Motor neuron (in vitro differentiated cells): ENCODE data around the gene METTL14. TPM values are rescaled to one million over a fixed set of nuclear protein-coding genes. Genes with fewer than 3 reads are reported as not detected.

Source experiments
- total RNA-seq, 8 experiments: library from RNA; unstranded; fragments of 300-600 nt; gene quantifications; 2 replicates each; pipeline versions ENCODE4 v1.2.3 to v1.2.4, GENCODE V29; 2022

METTL14 gene
- total RNA-seq, 8 experiments from 2014 or later = 15.3 to 44.1 (median 25.1) TPM

Other genes with a start within 250 kb of the METTL14 start
- gene SEC24D, start 150.7 kb downstream of the METTL14 start, total RNA-seq = 10 to 100 TPM in 6 of 8 experiments, 1 to 10 TPM in 2; 6.2 to 60.3 (median 23.5) TPM
- 10 to 100 TPM in 4 of 8 experiments, under 1 TPM in 4; 0.17 to 21.4 (median 8.9) TPM for gene SYNPO2, start 203.5 kb downstream of the METTL14 start, total RNA-seq